ENCODE results near the gene C3.

Gene C3

DNA sequence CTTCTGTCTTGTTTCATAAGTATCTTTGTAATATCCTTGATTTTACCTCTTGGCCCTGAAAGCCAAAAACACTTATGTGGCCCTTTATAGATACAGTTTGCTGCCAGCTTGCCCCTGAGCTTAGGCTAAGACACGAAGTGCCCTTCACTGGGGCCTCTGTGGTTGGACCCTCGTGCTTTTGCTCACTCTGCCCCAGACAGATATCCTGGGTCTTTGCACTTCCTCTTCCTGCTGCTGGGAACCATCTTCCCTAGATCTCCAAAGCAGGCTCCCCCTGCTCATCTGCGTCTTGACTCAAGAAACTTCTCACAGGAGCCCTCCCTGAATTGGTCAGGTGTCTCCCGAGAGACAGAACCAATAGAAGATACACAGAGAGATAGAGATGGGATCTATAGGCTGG is 48.5 kb downstream of the C3 start:
- H3F3A ChIP-seq (ENCODE audit: low read depth) = no peaks in the 10 kb centered on the region
- H3K79me2 ChIP-seq (ENCODE audit: insufficient read depth, low read length) = no peaks in the 10 kb centered on the region
- H3K9me2 ChIP-seq (replicated peaks; ENCODE audit: low read depth, low read length) = no peaks in the 10 kb centered on the region
- peaks cover 23% of the 10 kb centered on the region for H3K4me1 ChIP-seq (ENCODE audit: insufficient read depth, low read length, poor library complexity, severe bottlenecking)
- no peaks in the 10 kb centered on the region for H3K9me3 ChIP-seq (ENCODE audit: insufficient read depth, low read depth, low read length)
- TF ChIP-seq EZH2phosphoT487 (IDR thresholded peaks at IDR 0.05; ENCODE audit: borderline replicate concordance) (no peak), CTCF (conservative IDR thresholded peaks at IDR 0.05; ENCODE audit: low read length) (no peak)
- H4K20me1 ChIP-seq (ENCODE audit: insufficient read depth, low read length, poor library complexity, severe bottlenecking) = no peaks in the 10 kb centered on the region
- no peaks in the 10 kb centered on the region for H3K27me3 ChIP-seq (ENCODE audit: insufficient read depth, low read length, poor library complexity, severe bottlenecking)
- H3K36me3 ChIP-seq (ENCODE audit: insufficient read depth, low read length) = no peaks in the 10 kb centered on the region
- no peak overlapping the region for H3K9ac ChIP-seq (ENCODE audit: low read depth, low read length, poor library complexity, severe bottlenecking)
- H2AFZ ChIP-seq (ENCODE audit: low read length) = no peak overlapping the region
- no peak overlapping the region for H3K4me2 ChIP-seq (ENCODE audit: low read depth, low read length, poor library complexity, severe bottlenecking)
- no peak overlapping the region for H3K4me3 ChIP-seq (ENCODE audit: low read length, poor library complexity, severe bottlenecking)

DNA sequence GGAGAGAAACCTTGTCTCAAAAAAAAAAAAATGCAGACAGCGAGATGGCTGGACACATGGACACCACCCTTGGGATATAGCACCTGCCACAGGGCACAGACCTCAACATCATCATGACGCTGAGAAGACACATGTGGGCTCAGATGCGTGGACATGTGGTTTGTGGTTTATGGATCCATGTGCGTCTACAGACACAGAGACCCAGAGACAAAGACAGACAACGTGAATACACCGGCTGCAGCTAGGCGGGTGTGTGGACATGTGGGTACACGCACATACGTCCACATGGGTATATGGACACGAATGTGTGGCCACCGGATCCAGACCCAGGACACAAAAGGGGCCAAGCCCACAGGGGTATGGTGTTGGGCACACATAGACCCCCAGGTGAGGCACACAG is 51.8 kb downstream of the C3 start:
- Histone ChIP-seq H3K4me3 (ENCODE audit: low read length, poor library complexity, severe bottlenecking) (no peak overlapping the region), H2AFZ (ENCODE audit: low read length) (no peak overlapping the region), H3K9me2 (replicated peaks; ENCODE audit: low read depth, low read length) (no peaks in the 10 kb centered on the region), H3K4me1 (ENCODE audit: insufficient read depth, low read length, poor library complexity, severe bottlenecking) (peaks cover 5% of the 10 kb centered on the region), H3K79me2 (ENCODE audit: insufficient read depth, low read length) (no peaks in the 10 kb centered on the region), H3K9ac (ENCODE audit: low read depth, low read length, poor library complexity, severe bottlenecking) (no peak overlapping the region), H3K27me3 (ENCODE audit: insufficient read depth, low read length, poor library complexity, severe bottlenecking) (no peaks in the 10 kb centered on the region), H3K9me3 (ENCODE audit: insufficient read depth, low read depth, low read length) (no peaks in the 10 kb centered on the region), H3F3A (ENCODE audit: low read depth) (no peaks in the 10 kb centered on the region), H3K36me3 (ENCODE audit: insufficient read depth, low read length) (no peaks in the 10 kb centered on the region), H3K4me2 (ENCODE audit: low read depth, low read length, poor library complexity, severe bottlenecking) (no peak overlapping the region), H4K20me1 (ENCODE audit: insufficient read depth, low read length, poor library complexity, severe bottlenecking) (no peaks in the 10 kb centered on the region)
- TF ChIP-seq CTCF (conservative IDR thresholded peaks at IDR 0.05; ENCODE audit: low read length) (no peak), EZH2phosphoT487 (IDR thresholded peaks at IDR 0.05; ENCODE audit: borderline replicate concordance) (no peak)

- TF ChIP-seq EZH2phosphoT487 (IDR thresholded peaks at IDR 0.05; ENCODE audit: borderline replicate concordance) (no peak), CTCF (conservative IDR thresholded peaks at IDR 0.05; ENCODE audit: low read length) (no peak)
Observed at GRCh38 chr19:6667114-6667627, 53.3 kb downstream of the C3 start.

More at GRCh38 chr19:6667114-6667627, 53.3 kb downstream of the C3 start:
- H3K9ac ChIP-seq (ENCODE audit: low read depth, low read length, poor library complexity, severe bottlenecking) = no peak overlapping the region
- no peaks in the 10 kb centered on the region for H3K36me3 ChIP-seq (ENCODE audit: insufficient read depth, low read length)
- H3K4me3 ChIP-seq (ENCODE audit: low read length, poor library complexity, severe bottlenecking) = no peak overlapping the region
- no peaks in the 10 kb centered on the region for H3K79me2 ChIP-seq (ENCODE audit: insufficient read depth, low read length)
- no peaks in the 10 kb centered on the region for H3K27me3 ChIP-seq (ENCODE audit: insufficient read depth, low read length, poor library complexity, severe bottlenecking)
- no peak overlapping the region for H3K4me2 ChIP-seq (ENCODE audit: low read depth, low read length, poor library complexity, severe bottlenecking)
- no peak overlapping the region for H2AFZ ChIP-seq (ENCODE audit: low read length)
- no peaks in the 10 kb centered on the region for H3K9me3 ChIP-seq (ENCODE audit: insufficient read depth, low read depth, low read length)
- peaks cover 8% of the 10 kb centered on the region for H3K4me1 ChIP-seq (ENCODE audit: insufficient read depth, low read length, poor library complexity, severe bottlenecking)
- H3F3A ChIP-seq (ENCODE audit: low read depth) = no peaks in the 10 kb centered on the region
- no peaks in the 10 kb centered on the region for H3K9me2 ChIP-seq (replicated peaks; ENCODE audit: low read depth, low read length)
- H4K20me1 ChIP-seq (ENCODE audit: insufficient read depth, low read length, poor library complexity, severe bottlenecking) = no peaks in the 10 kb centered on the region

Data from Loucy (cell line).